Skin epidermis (tissue), 12 donors: ENCODE measurements around the gene URB1.
"Not testable (repeated sequence)": the region's sequence is repeated elsewhere in the genome, so short reads cannot be mapped to it uniquely, and the experiment has no call there.

Experiments used
- H3K27ac ChIP-seq, 21 experiments: fragments of 200-600 bp; sonication (generic) in 11 of 21; one replicate each; pipeline ENCODE4 v1.5.0; 2020; ENCODE audit warnings: mild to moderate bottlenecking in 3 of 21, inconsistent platforms in 2 of 21, moderate library complexity in 2 of 21
- H3K4me3 ChIP-seq, 7 experiments: fragments of 200-600 bp; sonication (generic) in 2 of 7; one replicate each; pipeline ENCODE4 v1.5.0; 2020; ENCODE audit warnings: inconsistent platforms in 2 of 7, mild to moderate bottlenecking in 2 of 7, moderate library complexity in 1 of 7

The URB1 gene

GRCh38 chr21:32413697-32414578, 21.1 kb upstream of the URB1 start:
- peak overlapping the region in 14 of 21 experiments; percentile 86 to 98 (median 94) for H3K27ac ChIP-seq
- peak overlapping the region in 6 of 7 experiments; percentile 41 to 75 (median 62) for H3K4me3 ChIP-seq

GRCh38 chr21:32413015-32413504, 20.2 kb upstream of the URB1 start:
- peak overlapping the region; percentile 41 to 75 (median 62) for H3K4me3 ChIP-seq

DNA sequence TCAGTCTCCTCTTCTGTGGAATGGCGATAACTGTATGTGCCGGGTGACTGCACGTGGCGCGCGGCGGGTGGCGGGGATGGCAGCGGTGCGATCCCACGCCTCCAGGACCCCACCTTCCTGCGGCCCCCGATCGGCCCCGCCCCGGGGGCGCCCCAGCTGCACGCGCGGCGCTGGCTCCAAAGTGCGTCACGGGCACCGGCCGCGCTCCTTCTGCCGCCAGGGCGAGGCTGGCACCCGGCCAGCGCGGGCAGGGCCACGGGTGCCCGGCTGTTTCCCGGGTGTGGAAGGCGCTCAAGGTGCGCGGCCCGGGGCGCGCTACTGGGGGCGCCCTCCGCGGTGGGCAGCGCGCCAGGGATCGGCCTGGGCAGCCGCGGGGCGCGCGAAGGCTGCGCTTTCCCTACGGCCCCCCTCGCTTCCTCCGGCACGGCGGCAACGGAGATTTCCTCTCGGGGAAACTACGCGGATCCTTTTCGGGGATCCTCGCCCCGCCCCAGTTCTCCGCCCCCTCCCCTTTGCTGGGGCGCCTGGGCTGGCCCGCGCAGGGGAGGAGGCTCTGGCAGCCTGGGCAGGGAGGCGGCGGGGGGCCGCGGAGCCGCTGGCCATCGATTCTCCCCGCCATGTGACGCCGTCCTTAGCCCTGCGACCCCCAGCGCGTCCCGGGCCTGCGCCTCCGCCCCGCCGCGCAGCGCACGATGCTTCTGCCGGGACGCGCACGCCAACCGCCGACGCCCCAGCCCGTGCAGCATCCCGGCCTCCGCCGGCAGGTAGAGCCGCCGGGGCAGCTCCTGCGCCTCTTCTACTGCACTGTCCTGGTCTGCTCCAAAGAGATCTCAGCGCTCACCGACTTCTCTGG, 19.6 kb upstream of the URB1 start, which contains the start of gene EVA1C:
TSS of gene EVA1C (plus strand) at position 545 of the 853 bp plus-strand sequence. CDS start at position 693, 148 bp downstream.
- Histone ChIP-seq H3K27ac (peak within 1 kb of the TSS; percentile 72 to 98 (median 91)), H3K4me3 (peak within 1 kb of the TSS; percentile 41 to 75 (median 62))

More at GRCh38 chr21:32413015-32413504, 20.2 kb upstream of the URB1 start:
- H3K27ac ChIP-seq = peak overlapping the region in 20 of 21 experiments; percentile 79 to 98 (median 92)

- Histone ChIP-seq H3K27ac (peak overlapping the region; percentile 72 to 98 (median 91)), H3K4me3 (peak overlapping the region; percentile 41 to 75 (median 62))
Measured at GRCh38 chr21:32411350-32412161, 18.7 kb upstream of the URB1 start.

- Histone ChIP-seq H3K27ac (peak overlapping the region in 19 of 21 experiments; percentile 72 to 98 (median 91)), H3K4me3 (peak overlapping the region in 2 of 7 experiments; percentile 62 to 64)
Measured at GRCh38 chr21:32410916-32411315, 18.1 kb upstream of the URB1 start.

- Histone ChIP-seq H3K27ac (peak overlapping the region in 6 of 21 experiments; percentile 95 to 98 (median 98)), H3K4me3 (no peak overlapping the region)
Measured at GRCh38 chr21:32410291-32410690, 17.5 kb upstream of the URB1 start.

DNA sequence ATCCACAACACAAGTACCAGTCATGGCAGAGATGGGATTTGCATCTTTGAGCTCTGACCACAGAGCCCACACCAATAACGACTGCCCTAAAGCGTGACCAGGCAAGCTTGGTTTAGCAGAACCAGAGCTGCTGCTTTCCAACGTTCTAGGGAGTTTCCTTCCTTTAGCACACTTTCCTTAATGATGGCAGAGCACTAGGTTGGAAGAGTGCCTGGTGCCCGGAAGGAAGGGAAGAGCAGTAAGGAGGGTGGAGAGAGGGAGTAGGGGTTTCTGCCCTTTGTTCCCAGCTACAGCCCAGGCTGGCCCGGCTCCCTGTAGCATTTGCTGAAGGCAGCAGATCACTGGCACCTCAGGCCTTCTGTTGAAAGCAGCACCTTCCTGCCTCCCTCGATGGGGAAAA, 13.6 kb upstream of the URB1 start:
- Histone ChIP-seq H3K27ac (peak overlapping the region in 1 of 21 experiments; percentile 25), H3K4me3 (no peak overlapping the region)

DNA sequence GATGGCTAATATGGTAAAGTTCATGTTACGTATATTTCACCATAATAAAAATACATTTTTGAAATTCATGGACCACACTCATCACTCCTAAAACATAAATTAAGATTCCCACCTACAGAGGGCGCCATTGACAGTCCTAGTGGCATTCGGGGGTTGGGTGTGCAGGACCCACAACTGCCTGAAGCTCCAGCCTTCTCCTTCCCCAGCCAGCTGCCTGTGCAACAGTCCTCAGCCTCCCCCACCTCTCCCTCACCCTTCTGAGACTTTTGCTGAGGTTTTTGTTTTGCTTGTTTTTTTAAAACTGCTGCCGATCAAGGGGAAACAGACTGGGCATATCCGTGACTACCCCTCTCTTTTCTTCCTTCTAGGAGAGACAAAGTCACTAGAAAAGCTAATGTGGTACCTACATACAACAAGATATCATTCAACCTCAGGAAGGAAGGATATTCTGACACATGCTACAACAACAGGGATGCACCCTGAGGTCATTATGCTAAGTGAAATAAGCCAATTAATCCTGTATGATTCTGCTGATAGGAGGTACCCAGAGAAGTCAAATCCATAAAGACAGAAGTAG, 10.5 kb upstream of the URB1 start:
- H3K4me3 ChIP-seq = no peak overlapping the region

DNA sequence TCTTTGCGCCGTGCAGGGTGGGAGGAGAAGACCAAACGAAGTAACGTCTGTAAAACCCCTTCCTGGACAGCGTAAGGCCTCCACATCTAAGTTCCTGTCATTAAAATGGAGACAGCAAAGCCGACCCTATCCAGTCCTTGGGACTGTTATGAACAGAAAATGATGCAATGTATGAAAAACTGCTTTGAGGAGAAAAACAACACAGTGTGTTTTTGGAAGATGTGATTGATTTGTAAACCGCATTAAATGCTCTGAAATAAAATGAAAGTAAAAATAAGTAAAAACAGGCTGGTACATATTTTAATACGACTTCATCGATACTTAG, 827 bp upstream of the URB1 start:
- Histone ChIP-seq H3K27ac (peak overlapping the region in 19 of 21 experiments; percentile 60 to 93 (median 87)), H3K4me3 (peak overlapping the region; percentile 83 to 100 (median 97))

More for the DNA sequence above, 10.5 kb upstream of the URB1 start:
- no peak overlapping the region for H3K27ac ChIP-seq

- H3K27ac ChIP-seq = peak overlapping the region in 19 of 21 experiments; percentile 14 to 93 (median 84)
Measured at GRCh38 chr21:32392299-32392879, 423 bp downstream of the URB1 start.

DNA sequence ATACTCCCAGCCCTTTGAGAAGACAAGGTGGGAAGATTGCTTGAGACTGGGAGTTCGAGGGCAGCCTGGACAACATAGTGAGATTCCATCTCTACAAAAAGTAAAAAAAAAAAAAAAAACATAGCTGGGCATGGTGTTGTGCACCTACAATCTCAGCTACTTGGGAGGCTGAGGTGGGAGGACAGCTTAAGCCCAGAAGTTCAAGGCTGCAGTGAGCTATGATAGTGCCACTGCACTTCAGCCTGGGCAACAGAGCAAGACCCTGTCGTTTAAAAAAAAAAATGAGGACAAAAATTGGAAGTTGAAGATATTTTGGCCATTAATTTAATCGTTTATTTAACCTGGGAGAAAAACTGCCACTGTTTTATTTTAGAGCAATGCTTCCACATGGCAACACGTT, 1.1 kb downstream of the URB1 start:
- no peak overlapping the region for H3K27ac ChIP-seq

More at GRCh38 chr21:32392299-32392879, 423 bp downstream of the URB1 start:
- H3K4me3 ChIP-seq = peak overlapping the region; percentile 83 to 100 (median 97)

GRCh38 chr21:32390537-32391224, 2.1 kb downstream of the URB1 start:
- not testable (repeated sequence) for H3K4me3 ChIP-seq, H3K27ac ChIP-seq

More for the DNA sequence above, 1.1 kb downstream of the URB1 start:
- H3K4me3 ChIP-seq = peak overlapping the region in 6 of 7 experiments; percentile 83 to 100 (median 98)

DNA sequence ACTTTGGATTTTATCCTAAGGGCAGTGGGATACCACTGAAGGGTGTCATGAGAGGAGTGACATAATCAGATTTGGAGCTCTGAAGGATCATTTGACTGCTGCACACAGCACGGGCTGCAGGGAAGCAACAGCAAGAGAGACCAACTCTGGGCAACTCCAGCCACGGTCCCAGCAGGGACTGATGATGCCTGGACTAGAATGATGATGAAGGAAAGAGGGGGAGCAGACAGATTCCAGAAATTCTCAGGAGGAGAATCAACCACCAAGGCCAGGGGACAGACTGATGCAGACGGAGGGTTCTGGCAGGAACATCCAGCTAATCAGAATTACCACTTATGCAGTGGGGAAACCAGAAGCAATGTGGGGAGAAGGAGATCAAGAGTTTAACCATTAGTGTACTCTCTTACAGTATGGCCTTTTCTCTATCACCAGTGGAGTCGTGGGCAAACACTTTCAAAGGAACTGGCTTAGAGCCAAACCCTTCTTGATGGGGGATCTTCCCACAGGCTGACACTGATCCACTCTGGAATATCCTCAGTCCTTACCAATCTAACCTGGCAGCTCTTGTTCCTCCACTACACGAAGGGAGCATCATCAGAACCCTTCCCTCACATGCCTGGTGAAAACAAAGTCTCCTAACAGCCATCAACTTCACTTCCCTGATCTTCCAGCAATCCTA, 3.3 kb downstream of the URB1 start:
- Histone ChIP-seq H3K27ac (no peak overlapping the region), H3K4me3 (no peak overlapping the region)

DNA sequence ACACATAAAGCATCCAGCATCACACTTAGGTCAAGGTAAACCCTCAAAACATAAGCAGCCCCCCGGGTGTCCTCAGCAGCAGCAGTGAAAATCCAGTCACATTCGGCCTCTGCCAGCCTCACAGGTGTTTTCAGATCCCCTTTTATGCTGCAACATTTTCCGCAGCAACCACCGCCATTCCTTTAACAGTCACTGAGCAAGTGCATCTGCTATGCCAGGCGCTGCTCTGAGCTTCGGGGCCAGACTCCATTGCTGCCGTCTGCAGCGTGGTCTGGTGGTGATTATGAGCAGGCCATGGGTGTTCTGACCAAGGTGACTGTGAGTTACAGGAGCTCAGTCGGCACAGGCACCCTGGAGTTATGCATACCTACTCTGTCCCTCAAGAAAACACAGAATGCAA, 4.5 kb downstream of the URB1 start:
- Histone ChIP-seq H3K27ac (no peak overlapping the region), H3K4me3 (no peak overlapping the region)

DNA sequence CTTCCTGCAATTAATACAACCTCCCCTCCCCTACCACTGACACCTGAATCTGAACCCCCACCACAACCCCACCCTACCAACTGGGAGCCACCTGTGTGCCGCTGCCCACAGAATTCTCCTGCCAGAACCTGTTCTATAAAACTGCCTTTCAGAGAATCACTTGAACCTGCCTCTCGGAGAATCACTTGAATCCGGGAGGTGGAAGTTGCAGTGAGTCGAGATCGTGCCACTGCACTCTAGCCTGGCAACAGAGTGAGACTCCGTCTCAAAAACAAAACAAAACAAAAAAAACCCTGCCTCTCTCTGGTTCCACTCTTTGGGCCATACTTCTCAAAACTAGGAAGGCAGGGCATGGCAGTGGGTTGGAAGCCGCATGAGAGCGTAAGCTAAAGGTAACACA, 5.7 kb downstream of the URB1 start:
- H3K27ac ChIP-seq = peak overlapping the region in 1 of 21 experiments; percentile 34
- no peak overlapping the region for H3K4me3 ChIP-seq

DNA sequence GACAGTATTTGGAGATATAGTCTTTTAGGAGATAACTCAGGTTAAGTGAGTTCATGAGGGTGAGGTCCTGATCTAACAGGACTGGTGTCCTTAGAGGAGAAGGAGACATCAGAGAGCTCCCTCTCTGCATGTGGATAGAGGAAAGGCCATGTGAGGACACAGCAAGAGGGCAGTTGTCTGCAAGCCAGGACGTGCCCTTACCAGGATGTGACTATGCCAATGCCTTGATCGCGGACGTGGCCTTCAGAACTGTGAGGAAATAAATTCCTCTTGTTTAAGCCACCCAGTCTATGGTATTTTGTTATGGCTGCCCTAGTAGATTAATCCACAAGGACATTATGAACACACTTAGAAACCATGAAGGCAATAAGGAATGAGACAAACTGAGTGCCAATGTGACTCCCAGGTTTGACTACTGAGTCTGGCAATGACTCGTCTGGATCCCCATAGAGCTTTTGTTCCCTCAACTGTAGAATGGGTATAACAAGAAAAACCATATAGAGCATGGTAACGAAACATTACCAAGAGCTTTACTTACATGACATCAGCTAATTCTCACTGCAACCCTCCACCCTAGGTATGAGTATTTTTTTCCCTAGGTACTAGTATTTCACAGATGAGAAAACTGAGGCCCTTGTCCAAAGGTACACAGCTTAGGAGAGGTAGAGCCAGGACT, 6.5 kb downstream of the URB1 start:
- Histone ChIP-seq H3K27ac (peak overlapping the region in 1 of 21 experiments; percentile 34), H3K4me3 (no peak overlapping the region)

- H3K27ac ChIP-seq = no peak overlapping the region
- H3K4me3 ChIP-seq = no peak overlapping the region
Measured at GRCh38 chr21:32383812-32384211, 9.0 kb downstream of the URB1 start.
